Left cardiac atrium (tissue), 4 donors: Measurements from ENCODE around the gene CLCN7. TPM values are rescaled to one million over a fixed set of nuclear protein-coding genes. Genes with fewer than 3 reads are reported as not detected.
"Not testable (repeated sequence)": the region's sequence is repeated elsewhere in the genome, so short reads cannot be mapped to it uniquely, and the experiment has no call there.

Experiments
- ATAC-seq, 2 donors: fragments of 200-7000 bp; cut with Tn5 transposase; one replicate each; pipeline ENCODE4 v1.9.1; 2020; ENCODE audit warnings: mild to moderate bottlenecking in 2 of 2, moderate library complexity in 2 of 2
- DNase-seq: peaks from one replicate; pipeline ENCODE4 v3.0.0-alpha.2; 2020
- intact Hi-C, 2 donors: fragments of 100-400 bp; cut with DNase I; formaldehyde crosslinking; loops; one replicate each; pipeline versions ENCODE4 v1.14.1 to v1.15.1; 2022 to 2023
- total RNA-seq, 2 donors: library from RNA; stranded (reverse); fragmentation: NEBNext Ultra II Directional; extraction: Animal tissue kit (Norgen Biotek cat#: 25700); gene quantifications; one replicate each; pipeline ENCODE4 v1.2.1, GENCODE V29; 2021
- donor health status: DM: no; HTN: yes; CAD: no.
- donor health status: DM: no; HTN: yes; CAD: no; lungs with severe emphysema.
- donor health status: DM: yes; HTN: yes; CAD: no.
- donor health status: Dilated cardiomyopathy.

The CLCN7 gene
- total RNA-seq, 2 donors from 2014 or later: 43.0 to 49.7 TPM

GRCh38 chr16:1469141-1469540, 5.7 kb downstream of the CLCN7 start:
- intact Hi-C loops, ATAC-seq, DNase-seq: not testable (repeated sequence)

DNA sequence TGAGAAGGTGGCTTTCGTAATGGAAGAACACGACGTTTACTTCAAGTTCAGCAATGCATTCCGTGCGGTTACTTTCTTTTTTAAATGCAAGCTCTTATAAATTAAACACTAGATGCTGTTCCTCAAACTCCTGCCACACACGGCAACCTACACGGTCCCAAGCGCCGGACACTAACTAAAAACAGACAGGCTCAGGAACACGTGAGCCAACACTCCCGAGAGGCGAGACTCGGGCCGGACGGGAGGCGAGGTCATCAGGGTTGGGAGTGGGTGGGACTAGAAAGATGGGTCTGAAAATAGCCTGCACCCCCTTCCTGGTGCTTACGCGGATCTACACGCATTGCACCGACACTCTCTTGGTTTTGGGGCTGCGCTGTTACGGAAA, 6.4 kb downstream of the CLCN7 start:
- ATAC-seq: no peak
- intact Hi-C loops: no loop called here
- DNase-seq: no peak

- ATAC-seq: no peak
- DNase-seq: no peak
- intact Hi-C loops: no loop called here
Measured at GRCh38 chr16:1466968-1467521, 7.8 kb downstream of the CLCN7 start.

- no peak for ATAC-seq
- no peak for DNase-seq
- intact Hi-C loops: no loop called here
Measured at GRCh38 chr16:1466054-1466453, 8.8 kb downstream of the CLCN7 start.

DNA sequence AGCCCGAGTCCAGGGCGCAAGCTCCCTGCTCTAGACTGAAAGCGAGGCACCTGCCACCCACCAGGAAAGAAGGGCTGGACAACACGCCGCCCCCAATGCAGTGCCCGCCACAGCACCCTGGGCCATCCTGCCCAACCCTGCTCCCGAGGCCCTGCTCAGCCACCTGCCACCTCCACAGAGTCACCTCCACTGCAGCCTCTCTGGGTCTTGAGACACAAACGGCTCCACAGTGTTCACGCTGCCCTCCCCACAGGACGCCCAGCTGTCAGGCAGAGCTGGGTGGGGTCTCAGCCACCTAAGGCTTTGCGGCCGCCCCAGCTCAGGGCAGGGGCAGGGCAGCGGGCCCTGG, 9.3 kb downstream of the CLCN7 start:
- ATAC-seq (no peak), DNase-seq (no peak)
- intact Hi-C loops: no loop called here

DNA sequence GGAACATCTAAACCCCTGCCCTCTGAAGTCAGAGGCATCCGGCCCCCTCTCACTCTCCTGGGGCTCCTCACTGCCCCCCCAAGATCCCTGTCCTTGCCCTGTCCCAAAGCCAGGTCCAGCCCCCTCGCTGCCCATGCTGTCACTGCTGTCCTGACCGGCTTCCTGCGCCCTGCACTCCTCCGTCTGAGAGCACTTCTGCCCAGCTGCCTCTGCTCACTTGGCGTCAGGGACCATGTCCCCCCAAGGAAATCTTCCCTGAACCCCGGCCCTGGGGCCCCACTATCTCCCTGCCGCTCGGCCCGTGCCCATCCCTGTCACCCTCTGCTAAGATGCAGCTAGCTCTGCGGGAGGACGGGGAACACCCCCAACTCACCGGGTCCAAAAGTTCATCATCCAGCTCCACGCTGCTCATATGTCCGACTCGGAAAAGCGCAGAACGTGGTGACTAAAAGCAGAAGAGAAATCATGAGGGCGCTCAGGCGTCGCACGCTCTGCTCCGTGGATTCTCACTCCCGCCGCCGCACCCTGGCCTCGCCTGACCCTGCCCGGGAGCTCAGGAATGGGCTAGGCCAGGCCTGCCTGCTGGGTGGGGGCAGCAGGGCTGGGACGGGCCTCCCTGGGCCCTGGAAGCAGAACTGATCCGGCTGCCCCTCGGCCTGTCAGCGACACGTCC, 9.8 kb downstream of the CLCN7 start:
- ATAC-seq: no peak
- intact Hi-C loops: no loop called here
- DNase-seq: no peak

DNA sequence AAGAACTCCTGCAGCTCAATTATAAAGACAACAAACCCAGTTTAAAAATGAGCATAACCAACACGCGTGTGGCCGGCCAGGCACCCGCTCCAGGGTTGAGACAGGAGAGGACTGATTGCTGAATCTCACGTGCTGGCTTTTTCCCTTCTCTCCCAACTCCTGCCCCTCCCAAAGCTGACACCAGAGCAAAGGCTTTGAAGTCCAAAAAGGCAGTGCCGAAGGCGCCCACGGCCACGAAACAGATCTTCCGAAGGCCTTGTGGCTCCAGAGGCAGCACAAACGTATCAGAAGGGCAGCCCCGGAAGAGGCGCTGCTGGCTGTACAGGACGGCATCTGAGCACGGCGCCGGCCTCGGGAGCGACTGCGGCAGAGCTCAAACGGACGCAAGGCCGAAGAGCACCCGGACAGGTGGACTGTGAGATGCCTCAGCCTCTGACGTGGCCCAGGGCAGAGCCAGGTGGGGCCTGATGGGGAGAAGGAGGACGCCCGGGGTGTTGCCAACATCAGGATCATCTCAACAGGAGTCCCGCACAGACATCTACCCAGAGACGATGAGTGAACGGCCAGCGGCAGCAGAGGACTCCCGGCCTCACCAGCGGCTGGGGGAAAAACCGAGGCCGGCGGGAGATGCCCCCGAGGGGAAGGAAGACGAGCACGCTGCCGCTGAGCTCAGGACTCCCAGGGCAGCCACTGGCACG, 10.5 kb downstream of the CLCN7 start:
- DNase-seq (no peak), ATAC-seq (no peak)
- intact Hi-C loops: no loop called here

GRCh38 chr16:1461146-1461545, 13.7 kb downstream of the CLCN7 start:
- DNase-seq: no peak

DNA sequence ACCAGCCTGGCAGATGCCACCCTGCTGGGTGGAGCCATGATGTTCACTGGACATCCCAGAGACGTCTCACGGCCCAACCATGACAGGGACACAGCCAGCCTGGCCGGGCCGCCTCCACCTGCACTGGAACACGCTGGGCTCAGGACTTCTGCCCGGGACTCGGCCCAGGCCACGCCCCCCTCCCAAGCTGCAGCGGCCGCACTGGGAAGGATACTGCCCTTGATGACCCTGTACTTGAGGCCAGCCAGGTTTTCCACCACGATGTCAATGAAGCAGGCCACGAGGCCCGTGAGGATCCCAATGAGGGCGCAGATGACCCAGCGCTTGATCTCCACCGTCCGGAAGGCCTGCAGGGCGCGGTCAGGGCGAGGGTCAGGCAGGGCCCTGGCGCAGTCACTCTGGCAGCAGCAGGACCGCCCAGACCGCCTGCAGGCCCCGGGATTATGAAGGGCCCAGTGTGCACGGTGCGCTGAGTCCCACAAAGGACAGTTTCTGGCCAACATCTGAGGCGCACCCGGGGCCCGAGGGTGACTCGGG, 14.2 kb downstream of the CLCN7 start:
- intact Hi-C loops: no loop called here
- no peak for ATAC-seq

More at GRCh38 chr16:1461146-1461545, 13.7 kb downstream of the CLCN7 start:
- intact Hi-C loops: no loop called here
- ATAC-seq: no peak

GRCh38 chr16:1459967-1460366, 14.9 kb downstream of the CLCN7 start:
- ATAC-seq (no peak), DNase-seq (no peak)
- intact Hi-C loops: no loop called here

More for the DNA sequence above, 14.2 kb downstream of the CLCN7 start:
- DNase-seq: no peak

DNA sequence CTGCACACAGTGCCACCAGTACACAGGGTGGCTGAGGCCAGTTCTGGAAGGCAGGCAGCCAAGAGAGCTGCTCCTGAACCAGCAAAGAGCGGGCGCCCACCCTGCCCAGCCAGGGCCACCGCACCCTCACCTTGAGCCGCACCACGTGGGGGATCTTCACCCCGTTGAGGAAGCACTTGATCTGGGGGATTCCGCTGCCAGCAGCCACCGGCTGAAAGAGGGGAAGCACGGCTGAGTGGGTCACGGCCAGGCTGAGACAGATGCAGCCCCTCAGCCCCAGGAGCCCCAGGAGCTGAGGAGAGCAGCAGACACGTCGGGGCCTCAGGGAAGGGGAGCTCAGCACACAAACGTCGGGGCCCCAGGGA, 15.9 kb downstream of the CLCN7 start:
- DNase-seq: no peak
- ATAC-seq: no peak
- intact Hi-C loops: no loop called here

DNA sequence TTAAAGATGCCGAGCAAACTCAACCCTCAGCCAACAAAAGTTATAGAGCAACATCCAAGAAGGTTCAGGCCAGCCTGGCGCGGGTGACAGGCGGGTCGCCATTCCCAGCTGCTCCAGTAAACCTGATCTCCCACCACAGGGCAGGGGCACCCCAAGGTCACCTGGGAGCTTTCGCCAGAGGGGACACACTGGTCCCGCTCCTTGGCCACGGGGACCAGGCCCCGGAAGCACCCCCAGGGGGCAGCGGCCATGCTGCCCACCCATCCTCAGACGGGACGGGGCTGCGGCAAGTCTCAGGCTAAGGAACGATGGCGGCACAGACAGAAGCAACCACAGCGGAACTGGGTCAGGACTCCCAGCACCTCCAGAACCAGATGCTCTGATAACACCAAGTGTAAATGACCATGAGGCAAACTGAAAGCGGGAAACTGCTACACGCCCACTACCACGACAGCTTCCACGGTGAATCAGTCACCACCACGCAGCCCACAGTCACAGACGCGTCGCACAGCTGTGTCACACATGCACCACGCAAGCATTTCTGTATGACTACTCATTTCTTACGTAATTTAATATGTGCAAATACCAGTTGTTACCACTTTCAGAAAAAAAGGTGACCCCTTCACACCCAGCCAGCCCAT, 16.4 kb downstream of the CLCN7 start:
- intact Hi-C loops: no loop called here
- no peak for DNase-seq
- ATAC-seq: no peak

DNA sequence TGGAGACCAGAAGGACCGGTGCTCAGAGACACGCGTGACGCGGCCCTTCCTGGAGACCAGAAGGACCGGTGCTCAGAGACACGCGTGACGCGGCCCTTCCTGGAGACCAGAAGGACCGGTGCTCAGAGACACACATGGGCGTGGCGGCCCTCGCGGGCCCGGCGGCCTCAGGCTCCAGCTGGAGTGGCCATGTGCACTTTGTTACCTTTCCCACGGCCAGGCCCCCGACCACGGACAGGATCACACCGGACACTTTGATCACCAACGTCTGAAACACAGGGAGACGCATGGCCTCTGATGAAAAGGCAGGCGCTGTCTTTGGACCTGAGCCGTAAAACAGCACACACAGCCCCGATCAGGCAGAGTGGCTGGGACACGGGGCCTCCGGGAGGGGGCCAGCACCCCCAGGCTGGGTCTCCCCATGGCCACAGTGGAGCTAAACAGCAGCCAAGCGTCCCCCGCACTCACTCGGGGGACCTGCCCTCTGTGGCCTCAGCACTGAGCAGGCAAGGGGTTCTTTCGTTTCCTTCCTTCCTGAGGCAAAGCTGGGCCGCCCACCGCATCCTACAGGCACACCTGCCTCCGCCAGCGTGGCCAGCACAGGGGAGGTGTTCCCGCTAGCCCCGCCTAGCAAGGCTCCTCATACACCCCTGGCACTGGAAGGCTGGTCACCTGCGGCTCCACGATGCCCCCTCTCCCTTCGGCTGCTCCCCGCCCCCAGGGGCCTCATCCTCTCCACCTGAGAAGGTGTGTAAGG, 17.2 kb downstream of the CLCN7 start:
- DNase-seq (no peak), ATAC-seq (no peak)
- intact Hi-C loops: no loop called here

- intact Hi-C loops: no loop called here
- ATAC-seq: no peak
- no peak for DNase-seq
Measured at GRCh38 chr16:1456951-1457350, 17.9 kb downstream of the CLCN7 start.

DNA sequence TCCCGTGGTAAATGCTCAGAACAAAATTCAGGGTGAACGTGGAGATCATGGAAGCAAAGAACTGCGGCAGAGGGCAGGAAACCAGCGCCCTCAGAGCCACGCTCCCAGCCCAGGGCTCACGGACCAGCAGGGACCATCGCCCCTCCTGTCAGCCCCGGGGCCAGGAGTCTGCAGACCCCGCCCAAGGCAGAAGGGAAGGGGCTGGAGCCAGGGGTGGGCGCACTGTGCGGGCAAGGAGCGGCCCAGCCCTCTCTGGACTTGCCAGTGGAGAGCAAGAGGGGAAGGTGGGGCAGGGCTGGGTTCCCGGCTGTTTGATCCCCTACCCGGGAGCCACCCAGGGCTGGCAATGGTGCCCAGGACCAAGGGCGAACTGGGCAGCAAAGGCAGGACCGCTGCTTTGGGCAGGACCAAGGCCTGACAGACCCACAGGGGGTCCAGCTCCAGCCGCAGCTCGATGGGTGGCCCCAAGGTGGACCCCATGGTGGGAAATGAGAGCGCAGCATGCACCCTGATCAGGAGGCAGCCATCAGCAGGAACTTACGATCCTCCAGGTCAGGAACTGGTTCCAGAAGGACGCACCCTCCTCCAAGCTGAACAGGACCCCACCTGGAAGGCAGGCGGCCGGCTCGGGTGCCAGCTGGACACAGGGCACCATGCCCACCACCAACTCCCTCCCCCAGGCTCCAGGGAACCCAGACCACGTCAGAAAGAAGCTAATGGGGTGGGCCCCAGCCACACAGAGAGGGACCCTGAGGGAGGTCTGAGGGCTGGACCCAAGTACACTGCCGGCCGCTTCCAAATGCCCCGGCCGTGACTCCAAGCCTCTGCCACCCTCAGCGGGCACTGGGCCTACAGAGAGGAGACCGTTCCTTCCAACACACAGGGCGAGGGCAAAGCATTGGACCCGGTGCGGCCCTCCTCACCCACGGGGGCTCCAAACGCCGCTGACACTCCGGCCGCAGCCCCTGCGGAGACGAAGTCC, 19.3 kb downstream of the CLCN7 start:
- no peak for DNase-seq
- intact Hi-C loops: no loop called here
- ATAC-seq: no peak

DNA sequence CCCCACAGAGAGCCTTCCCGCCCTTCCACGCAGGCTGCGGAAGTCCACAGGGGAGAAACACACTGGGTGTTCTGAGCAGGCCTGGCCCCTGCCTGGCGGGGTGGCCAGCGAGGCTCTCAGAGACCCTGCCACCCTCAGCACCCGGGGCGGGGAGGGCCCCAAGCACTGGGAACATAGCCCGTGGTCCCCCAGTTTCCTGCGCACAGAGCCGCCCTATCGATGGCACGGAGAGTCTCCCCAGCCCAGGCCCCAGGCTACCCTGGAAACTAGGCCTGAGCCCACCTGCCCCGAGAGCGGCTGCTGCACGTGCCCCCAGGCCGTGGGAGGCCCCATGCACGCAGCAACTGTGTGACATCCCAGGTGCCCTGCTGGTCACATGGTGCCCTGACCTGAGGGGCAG, 20.3 kb downstream of the CLCN7 start:
- DNase-seq (no peak), ATAC-seq (no peak)
- intact Hi-C loops: no loop called here

- DNase-seq (no peak), ATAC-seq (no peak)
- intact Hi-C loops: no loop called here
Measured at GRCh38 chr16:1453316-1453715, 21.5 kb downstream of the CLCN7 start.

DNA sequence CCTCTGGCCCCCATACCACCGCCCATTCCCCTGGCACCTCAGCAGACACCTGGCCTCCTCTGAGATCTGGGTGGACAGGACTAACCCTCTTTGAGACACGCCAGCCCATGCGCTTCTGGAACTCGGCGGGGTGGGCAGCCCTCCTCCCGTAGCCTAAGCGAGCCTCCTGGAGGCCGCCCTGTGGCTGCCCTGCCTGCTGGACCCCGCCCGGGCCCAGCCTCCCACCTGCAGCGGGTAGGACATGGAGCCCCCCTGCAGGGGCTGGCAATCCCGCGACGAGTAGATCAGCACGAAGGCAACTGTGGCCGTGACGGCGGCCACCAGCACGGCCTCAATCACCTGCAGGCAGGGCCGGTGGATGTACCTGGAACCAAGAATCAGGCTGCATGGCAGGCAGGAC, 22.3 kb downstream of the CLCN7 start:
- DNase-seq (no peak), ATAC-seq (no peak)
- intact Hi-C loops: no loop called here
